Pancreas (tissue), 10 donors: Measurements from ENCODE around the gene SREBF2. TPM values are rescaled to one million over a fixed set of nuclear protein-coding genes. Genes with fewer than 3 reads are reported as not detected.

Source experiments
- ATAC-seq, 4 donors: fragments of 200-7000 bp; cut with Tn5 transposase; one replicate each; pipeline versions ENCODE4 v1.8.0 to v1.9.1; 2020; ENCODE audit warnings: mild to moderate bottlenecking in 4 of 4, moderate library complexity in 4 of 4
- DNase-seq, 6 donors: peaks; one replicate each; pipeline ENCODE4 v3.0.0-alpha.2; 2020
- FAIRE-seq: peaks from 2 replicates; lab custom pipeline; 2012; peaks lifted over from hg19 to GRCh38; lab: Jason Lieb, UNC
- H3K27ac ChIP-seq, 4 donors: fragments of 200-600 bp; sonication (generic); 1 replicate in 3 of 4; 2 replicates in 1 of 4; pipeline versions ENCODE4 v1.5.0 to v1.8.0; 2020
- H3K27me3 ChIP-seq, 4 donors: fragments of 200-600 bp; one replicate each; pipeline ENCODE4 v1.8.0; 2021
- H3K36me3 ChIP-seq, 3 donors: fragments of 200-600 bp; sonication (generic) in 1 of 3; one replicate each; pipeline versions ENCODE4 v1.5.0 to v1.8.0; 2020 to 2021
- H3K4me1 ChIP-seq, 3 donors: fragments of 200-600 bp; one replicate each; pipeline ENCODE4 v1.8.0; 2021
- H3K4me3 ChIP-seq, 4 donors: fragments of 200-600 bp; sonication (generic) in 2 of 4; one replicate each; pipeline versions ENCODE4 v1.5.0 to v1.8.0; 2020 to 2021
- H3K9me3 ChIP-seq, 4 donors: fragments of 200-600 bp; one replicate each; pipeline ENCODE4 v1.8.0; 2021
- CTCF ChIP-seq, 4 donors: fragments of 200-600 bp; sonication (generic) in 3 of 4; IDR thresholded peaks; one replicate each; pipeline versions ENCODE4 v1.5.0 to v1.8.0; 2021; ENCODE audit warnings: antibody characterized with exemption in 4 of 4
- WGBS, 2 donors: extraction: QIAGEN DNeasy Blood & Tissue Kit; methylation state at CpG; one replicate each; pipeline ENCODE4 v1.1.7; 2013; 5-methylcytosine and 5-hydroxymethylcytosine counted together
- intact Hi-C, 3 donors: fragments of 100-400 bp; cut with DNase I; formaldehyde crosslinking; loops; one replicate each; pipeline versions ENCODE4 v1.11.1 to v1.14.2; 2022
- polyA plus RNA-seq, 2 donors: library from polyadenylated mRNA; stranded (reverse); fragments of 200-250 nt; gene quantifications; one replicate each; pipeline ENCODE4 v1.2.3, GENCODE V29; 2013
- total RNA-seq, 6 donors: library from RNA; stranded (reverse); fragmentation: NEBNext Ultra II Directional in 4 of 6; extraction: Animal tissue kit (Norgen Biotek cat#: 25700) in 4 of 6; gene quantifications; one replicate each; pipeline versions ENCODE4 v1.2.1 to v1.2.4, GENCODE V29; 2021 to 2023
- donor health status: healthy with polysubstance abuse.
- donor health status: DM: no; HTN: no; CAD: no; lungs with moderate emphysema.
- donor health status: DM: no; HTN: no; CAD: no.
- donor health status: control.
- donor health status: control.
- donor health status: Bipolar disorder and iron deficiency.
- donor health status: DM: yes; HTN: yes; CAD: no.
- donor health status: DM: no; HTN: no; CAD: no.
- donor health status: DM: no; HTN: no; CAD: no.
- donor health status: DM: yes; HTN: yes; CAD: no.

The SREBF2 gene
- total and polyA plus RNA-seq, 8 donors, result 28.2 to 44.8 (median 34.6) TPM

DNA sequence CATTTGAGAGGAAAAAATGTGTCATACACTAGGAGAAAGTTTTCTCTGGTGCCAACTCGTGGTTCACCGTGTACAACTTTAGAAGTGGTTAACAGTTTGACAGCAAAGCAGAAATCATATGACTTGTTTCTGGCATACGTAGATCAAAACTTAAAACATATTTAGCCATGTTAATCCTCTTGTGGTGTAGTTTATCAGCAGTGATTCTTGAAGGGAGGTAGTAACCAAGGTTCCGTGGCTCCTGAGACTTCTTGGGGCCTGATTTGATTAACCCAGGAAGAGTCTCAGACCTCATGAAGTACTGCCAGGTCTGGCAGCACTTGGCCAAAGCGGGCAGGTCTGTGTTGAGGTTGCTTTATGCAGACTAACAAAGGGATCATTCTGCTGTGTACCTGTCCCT, 40.5 kb downstream of the SREBF2 start:
- WGBS, 2 donors, result 75 to 78% methylated on average over 5 of the region's 5 CpGs
- Histone ChIP-seq H3K4me3 (no peak overlapping the region), H3K27me3 (no peaks in the 10 kb centered on the region), H3K9me3 (no peaks in the 10 kb centered on the region), H3K36me3 (peaks cover 0 to 62% (median 13%) of the 10 kb centered on the region in 3 donors), H3K27ac (no peak overlapping the region), H3K4me1 (no peaks in the 10 kb centered on the region)
- intact Hi-C loops, result no loop called here
- no peak for TF ChIP-seq CTCF (IDR thresholded peaks at IDR 0.05)
- ATAC-seq, result no peak
- FAIRE-seq, result no peak
- DNase-seq, result no peak

DNA sequence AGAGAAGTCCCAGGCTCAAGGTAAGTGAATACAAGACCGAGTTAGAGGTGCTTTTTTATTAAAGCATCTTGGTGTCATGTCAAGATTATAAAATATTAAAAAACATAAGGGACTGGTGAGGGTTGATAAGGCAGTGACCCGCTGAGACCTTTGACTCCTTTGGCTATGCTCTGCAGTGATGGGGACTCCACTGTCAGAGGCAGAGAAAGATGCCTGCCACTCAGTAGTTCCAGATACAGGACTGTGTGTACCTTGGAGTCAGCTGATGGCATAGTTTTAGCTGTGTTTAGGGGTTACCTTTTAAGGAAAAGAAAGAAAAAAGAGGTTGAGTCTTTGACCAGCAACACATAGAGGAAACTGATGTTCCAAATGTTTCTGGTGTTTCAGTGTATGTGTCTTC, 41.2 kb downstream of the SREBF2 start:
- DNase-seq, result no peak
- H3K27ac ChIP-seq, result no peak overlapping the region
- no peak for FAIRE-seq
- no peaks in the 10 kb centered on the region for H3K9me3 ChIP-seq
- no peaks in the 10 kb centered on the region for H3K4me1 ChIP-seq
- ATAC-seq, result no peak
- H3K27me3 ChIP-seq, result no peaks in the 10 kb centered on the region
- H3K4me3 ChIP-seq, result no peak overlapping the region
- peaks cover 0 to 55% (median 13%) of the 10 kb centered on the region in 3 donors for H3K36me3 ChIP-seq
- no peak for TF ChIP-seq CTCF (IDR thresholded peaks at IDR 0.05)
- WGBS, 2 donors, result 76 to 81% methylated on average over 2 of the region's 2 CpGs
- intact Hi-C loops, result no loop called here

DNA sequence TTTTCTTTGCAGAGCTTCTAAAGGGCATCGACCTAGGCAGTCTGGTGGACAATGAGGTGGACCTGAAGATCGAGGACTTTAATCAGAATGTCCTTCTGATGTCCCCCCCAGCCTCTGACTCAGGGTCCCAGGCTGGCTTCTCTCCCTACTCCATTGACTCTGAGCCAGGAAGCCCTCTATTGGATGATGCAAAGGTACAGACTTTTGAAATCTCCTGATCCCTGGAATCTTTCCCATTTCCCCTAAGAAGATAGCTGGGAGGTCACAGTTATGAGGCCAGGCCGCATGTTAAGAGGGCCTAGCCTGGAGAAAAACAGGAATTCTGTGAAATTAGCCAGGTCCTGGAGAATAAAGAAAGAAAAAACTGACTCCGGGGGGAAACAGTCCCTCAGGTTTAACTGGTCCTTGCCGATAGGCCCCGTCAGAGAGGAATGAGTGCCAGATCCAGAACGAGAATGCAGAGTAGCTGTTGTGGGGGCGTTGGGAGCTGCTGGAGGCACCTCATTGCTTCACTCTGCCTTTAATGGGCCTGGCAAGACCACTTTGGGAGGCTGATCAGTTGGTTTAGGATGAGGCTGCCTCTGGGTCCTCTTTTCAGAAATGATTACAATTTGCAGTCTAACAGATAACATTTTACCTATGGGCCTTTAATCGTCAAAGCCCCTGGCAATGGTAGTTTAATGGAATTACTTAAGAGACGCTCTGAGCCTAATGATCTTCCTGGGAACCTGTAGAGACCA, 42.8 kb downstream of the SREBF2 start:
- WGBS, 2 donors, result 90 to 92% methylated on average over 10 of the region's 10 CpGs
- intact Hi-C loops, result no loop called here
- H3K27me3 ChIP-seq, result no peaks in the 10 kb centered on the region
- ATAC-seq, result no peak
- DNase-seq, result no peak
- peaks cover 0 to 47% (median 15%) of the 10 kb centered on the region in 3 donors for H3K36me3 ChIP-seq
- H3K4me3 ChIP-seq, result no peak overlapping the region
- no peak for FAIRE-seq
- H3K27ac ChIP-seq, result no peak overlapping the region
- H3K4me1 ChIP-seq, result no peaks in the 10 kb centered on the region
- TF ChIP-seq CTCF (IDR thresholded peaks at IDR 0.05), result no peak
- H3K9me3 ChIP-seq, result no peaks in the 10 kb centered on the region

DNA sequence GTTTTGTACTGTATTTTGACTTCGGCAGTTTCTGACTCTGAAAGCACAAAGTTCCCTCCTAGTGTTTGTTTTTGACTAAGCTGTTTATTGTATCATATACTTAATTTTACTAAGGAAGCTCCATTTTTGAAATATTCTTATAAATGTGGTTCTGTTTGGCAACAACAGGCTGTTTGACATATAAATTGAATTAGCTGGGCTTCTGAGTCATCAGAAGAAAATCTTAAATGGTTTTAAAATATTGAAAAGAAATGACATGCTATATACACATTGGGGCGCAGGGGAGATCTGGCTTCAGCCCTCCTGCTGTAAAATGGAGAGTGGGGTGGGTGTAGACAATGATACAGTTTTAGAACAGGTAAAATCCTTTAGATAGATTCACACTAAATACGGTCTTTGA, 43.4 kb downstream of the SREBF2 start:
- TF ChIP-seq CTCF (IDR thresholded peaks at IDR 0.05), result no peak
- Histone ChIP-seq H3K27me3 (no peaks in the 10 kb centered on the region), H3K9me3 (no peaks in the 10 kb centered on the region), H3K36me3 (peaks cover 5 to 47% (median 19%) of the 10 kb centered on the region in 3 donors), H3K4me1 (no peaks in the 10 kb centered on the region), H3K4me3 (no peak overlapping the region), H3K27ac (no peak overlapping the region)
- WGBS, 2 donors, result 94 to 95% methylated on average over 3 of the region's 3 CpGs
- intact Hi-C loops, result no loop called here
- DNase-seq, result no peak
- no peak for FAIRE-seq
- no peak for ATAC-seq

- Histone ChIP-seq H3K4me1 (no peaks in the 10 kb centered on the region), H3K36me3 (peaks cover 6 to 47% (median 20%) of the 10 kb centered on the region in 3 donors), H3K27ac (no peak overlapping the region), H3K4me3 (no peak overlapping the region), H3K9me3 (no peaks in the 10 kb centered on the region), H3K27me3 (no peaks in the 10 kb centered on the region)
- FAIRE-seq (no peak), ATAC-seq (no peak), DNase-seq (no peak)
- intact Hi-C loops, result no loop called here
- TF ChIP-seq CTCF (IDR thresholded peaks at IDR 0.05), result no peak
Observed at GRCh38 chr22:41876675-41877074, 43.8 kb downstream of the SREBF2 start.
